ENCODE results near the gene TSPEAR. TPM values are rescaled to one million over a fixed set of nuclear protein-coding genes. Genes with fewer than 3 reads are reported as not detected.
"Not testable (repeated sequence)": the region's sequence is repeated elsewhere in the genome, so short reads cannot be mapped to it uniquely, and the experiment has no call there.

The TSPEAR gene
- polyA plus RNA-seq, 2 donors: 0.01 to 0.04 TPM

DNA sequence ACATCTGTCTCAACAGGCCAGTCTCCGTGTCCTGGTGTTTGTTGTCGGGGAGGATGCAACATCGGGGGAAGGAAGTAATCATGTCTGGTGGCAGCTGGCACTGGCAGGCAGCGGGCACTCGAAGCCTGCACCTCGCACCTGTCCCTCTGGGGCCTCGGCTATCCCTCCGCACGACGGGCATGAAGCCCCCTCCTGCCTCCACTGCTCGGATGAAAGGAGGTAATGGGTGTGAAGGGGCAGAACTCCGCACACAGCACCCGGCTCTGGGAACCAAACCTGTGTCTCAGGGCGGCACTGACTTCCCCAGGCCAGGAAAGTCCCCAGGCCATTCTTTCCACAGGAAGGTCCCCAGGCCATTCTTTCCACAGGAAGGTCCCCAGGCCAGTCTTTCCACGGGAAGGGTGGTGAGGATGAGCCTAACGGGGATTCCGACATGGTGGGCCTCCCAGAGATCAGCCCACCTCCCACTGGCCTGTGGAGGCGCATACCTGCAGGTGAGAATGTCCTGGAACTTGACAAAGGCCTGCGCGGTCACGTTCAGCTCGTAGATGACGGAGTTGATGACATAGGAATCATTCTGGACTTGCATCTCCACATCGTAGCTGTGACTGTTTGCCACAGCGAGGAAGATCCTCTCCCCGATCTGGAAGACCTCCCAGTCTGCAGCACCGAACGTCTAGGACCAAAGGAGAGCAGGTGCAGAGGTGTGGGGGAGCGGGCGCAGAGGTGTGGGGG, 202.5 kb downstream of the TSPEAR start:
- Histone ChIP-seq H3K4me3 (ENCODE audit: low read depth in 1 of 2, low read length in 2 of 2) (no peak overlapping the region), H3K9me3 (ENCODE audit: control insufficient read depth in 2 of 2, insufficient read depth in 1 of 2, low read depth in 1 of 2, low read length in 1 of 2) (no peaks in the 10 kb centered on the region), H3K4me1 (ENCODE audit: control insufficient read depth in 2 of 2, insufficient read depth in 2 of 2, low read length in 1 of 2) (peaks cover 0 to 7% of the 10 kb centered on the region in 2 donors), H3K27ac (ENCODE audit: low read depth in 2 of 2, low read length in 1 of 2) (no peak overlapping the region), H3K27me3 (ENCODE audit: control insufficient read depth in 1 of 2, insufficient read depth in 2 of 2, low read length in 2 of 2) (no peaks in the 10 kb centered on the region), H3K36me3 (ENCODE audit: control insufficient read depth in 2 of 2, insufficient read depth in 2 of 2, low read length in 1 of 2) (no peaks in the 10 kb centered on the region)
- WGBS, 2 donors: 73 to 76% methylated on average over 30 of the region's 30 CpGs

DNA sequence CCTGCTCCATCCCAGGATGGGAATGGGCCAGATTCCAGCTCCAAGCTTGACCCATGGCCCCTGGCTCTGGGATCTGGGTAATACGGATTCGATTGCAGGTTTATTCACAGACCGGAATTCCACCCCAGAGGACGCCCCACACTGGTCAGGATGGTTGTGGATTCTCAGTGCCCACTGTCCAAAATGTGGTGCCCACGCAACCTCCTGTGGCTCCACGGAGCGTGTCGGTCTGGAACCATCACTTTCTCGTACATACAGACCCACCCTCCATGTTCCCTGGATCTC, 203.0 kb downstream of the TSPEAR start:
- 81 to 83% methylated on average over 9 of the region's 9 CpGs for WGBS, 2 donors
- no peak overlapping the region for H3K27ac ChIP-seq (ENCODE audit: low read depth in 2 of 2, low read length in 1 of 2)
- H3K27me3 ChIP-seq (ENCODE audit: control insufficient read depth in 1 of 2, insufficient read depth in 2 of 2, low read length in 2 of 2): no peaks in the 10 kb centered on the region
- peaks cover 0 to 7% of the 10 kb centered on the region in 2 donors for H3K4me1 ChIP-seq (ENCODE audit: control insufficient read depth in 2 of 2, insufficient read depth in 2 of 2, low read length in 1 of 2)
- H3K4me3 ChIP-seq (ENCODE audit: low read depth in 1 of 2, low read length in 2 of 2): no peak overlapping the region
- no peaks in the 10 kb centered on the region for H3K36me3 ChIP-seq (ENCODE audit: control insufficient read depth in 2 of 2, insufficient read depth in 2 of 2, low read length in 1 of 2)
- H3K9me3 ChIP-seq (ENCODE audit: control insufficient read depth in 2 of 2, insufficient read depth in 1 of 2, low read depth in 1 of 2, low read length in 1 of 2): no peaks in the 10 kb centered on the region

DNA sequence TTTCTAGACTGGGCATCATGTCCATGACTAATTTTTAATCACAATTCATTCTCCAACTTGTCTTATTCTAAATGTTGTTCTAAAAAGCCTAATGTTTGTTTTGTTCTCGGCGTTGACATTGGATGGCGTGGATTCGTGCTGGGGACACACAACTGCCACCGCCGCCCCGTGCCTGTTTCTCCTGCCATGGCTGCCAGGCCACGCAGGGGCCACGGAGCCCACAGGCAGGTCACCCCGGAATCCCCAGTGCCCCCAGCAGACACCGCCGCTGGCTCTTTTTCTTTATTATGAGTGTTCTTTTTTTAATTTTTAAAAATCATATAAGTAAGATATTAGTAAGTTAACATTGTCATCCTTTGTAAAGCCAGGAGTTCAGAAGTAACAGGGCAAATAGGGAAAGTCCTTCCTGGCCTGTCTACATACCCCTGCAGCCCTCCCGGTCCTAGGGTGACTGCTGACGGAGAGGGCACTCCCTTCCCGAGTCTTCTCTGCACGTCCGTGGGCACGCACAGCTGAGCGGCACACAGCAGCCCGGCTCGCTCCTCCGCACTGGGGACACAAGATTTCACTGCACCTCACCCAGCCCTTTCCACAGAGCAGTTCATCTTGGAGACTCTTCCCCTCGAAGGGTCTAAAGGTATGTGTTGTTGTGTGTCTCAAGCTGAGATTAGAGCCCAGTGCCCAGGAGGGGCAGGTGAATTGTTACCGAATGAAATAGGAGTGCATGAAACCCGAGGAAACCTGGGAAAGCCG, 203.5 kb downstream of the TSPEAR start:
- no peak overlapping the region for H3K27ac ChIP-seq (ENCODE audit: low read depth in 2 of 2, low read length in 1 of 2)
- peaks cover 0 to 7% of the 10 kb centered on the region in 2 donors for H3K4me1 ChIP-seq (ENCODE audit: control insufficient read depth in 2 of 2, insufficient read depth in 2 of 2, low read length in 1 of 2)
- no peaks in the 10 kb centered on the region for H3K9me3 ChIP-seq (ENCODE audit: control insufficient read depth in 2 of 2, insufficient read depth in 1 of 2, low read depth in 1 of 2, low read length in 1 of 2)
- no peaks in the 10 kb centered on the region for H3K27me3 ChIP-seq (ENCODE audit: control insufficient read depth in 1 of 2, insufficient read depth in 2 of 2, low read length in 2 of 2)
- WGBS, 2 donors: 83% methylated on average over 26 of the region's 26 CpGs
- no peak overlapping the region for H3K4me3 ChIP-seq (ENCODE audit: low read depth in 1 of 2, low read length in 2 of 2)
- no peaks in the 10 kb centered on the region for H3K36me3 ChIP-seq (ENCODE audit: control insufficient read depth in 2 of 2, insufficient read depth in 2 of 2, low read length in 1 of 2)

DNA sequence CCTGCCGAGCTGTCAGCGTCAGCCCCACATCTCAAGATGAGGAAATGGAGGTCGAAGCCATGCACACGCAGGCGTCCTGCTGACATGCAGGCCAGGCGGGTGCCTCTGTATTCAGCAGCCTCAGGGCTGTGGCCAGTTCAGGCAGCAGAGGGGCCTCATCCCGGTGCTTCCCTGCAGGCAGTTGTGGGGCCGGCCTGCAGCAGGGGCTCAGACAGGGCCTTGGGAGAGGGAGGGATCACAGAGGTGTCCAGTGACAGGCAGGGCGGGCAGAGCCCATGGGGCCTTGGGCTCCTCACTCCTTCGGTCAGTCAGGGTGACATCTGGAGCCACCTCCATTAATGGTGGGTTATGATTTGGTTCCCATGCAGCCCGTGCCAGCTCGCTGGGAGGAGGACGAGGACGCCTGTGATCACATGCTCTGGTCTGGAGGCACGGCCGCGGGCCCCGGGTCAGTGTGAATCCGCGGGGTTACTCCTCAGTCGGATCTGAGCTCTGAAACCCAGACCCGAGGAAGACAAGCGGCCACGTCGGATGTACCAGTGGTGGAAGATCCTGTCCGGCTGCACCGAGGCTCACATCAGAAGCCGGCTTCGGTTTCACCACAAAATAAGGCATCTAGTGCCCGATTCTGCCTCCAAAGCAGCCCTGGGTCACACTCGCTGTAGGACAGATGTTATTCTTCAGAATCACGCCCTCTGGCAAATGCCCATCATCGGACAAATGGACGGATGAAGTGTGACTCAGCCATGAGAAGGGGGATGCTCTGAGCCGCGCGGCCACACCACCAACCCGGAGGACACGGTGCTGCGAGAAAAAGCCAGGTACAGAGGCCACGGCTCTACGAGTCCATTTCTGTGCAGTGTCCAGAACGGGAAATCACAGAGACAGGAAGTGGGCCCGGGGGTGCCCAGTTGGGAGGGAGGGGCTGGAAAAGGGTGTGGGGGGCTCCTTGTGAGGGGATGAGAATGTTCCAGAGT, 204.8 kb downstream of the TSPEAR start:
- no peak overlapping the region for H3K4me3 ChIP-seq (ENCODE audit: low read depth in 1 of 2, low read length in 2 of 2)
- no peak overlapping the region for H3K27ac ChIP-seq (ENCODE audit: low read depth in 2 of 2, low read length in 1 of 2)
- WGBS, 2 donors: 80 to 84% methylated on average over 44 of the region's 44 CpGs
- no peaks in the 10 kb centered on the region for H3K27me3 ChIP-seq (ENCODE audit: control insufficient read depth in 1 of 2, insufficient read depth in 2 of 2, low read length in 2 of 2)
- H3K36me3 ChIP-seq (ENCODE audit: control insufficient read depth in 2 of 2, insufficient read depth in 2 of 2, low read length in 1 of 2): no peaks in the 10 kb centered on the region
- peaks cover 0 to 7% of the 10 kb centered on the region in 2 donors for H3K4me1 ChIP-seq (ENCODE audit: control insufficient read depth in 2 of 2, insufficient read depth in 2 of 2, low read length in 1 of 2)
- H3K9me3 ChIP-seq (ENCODE audit: control insufficient read depth in 2 of 2, insufficient read depth in 1 of 2, low read depth in 1 of 2, low read length in 1 of 2): no peaks in the 10 kb centered on the region

DNA sequence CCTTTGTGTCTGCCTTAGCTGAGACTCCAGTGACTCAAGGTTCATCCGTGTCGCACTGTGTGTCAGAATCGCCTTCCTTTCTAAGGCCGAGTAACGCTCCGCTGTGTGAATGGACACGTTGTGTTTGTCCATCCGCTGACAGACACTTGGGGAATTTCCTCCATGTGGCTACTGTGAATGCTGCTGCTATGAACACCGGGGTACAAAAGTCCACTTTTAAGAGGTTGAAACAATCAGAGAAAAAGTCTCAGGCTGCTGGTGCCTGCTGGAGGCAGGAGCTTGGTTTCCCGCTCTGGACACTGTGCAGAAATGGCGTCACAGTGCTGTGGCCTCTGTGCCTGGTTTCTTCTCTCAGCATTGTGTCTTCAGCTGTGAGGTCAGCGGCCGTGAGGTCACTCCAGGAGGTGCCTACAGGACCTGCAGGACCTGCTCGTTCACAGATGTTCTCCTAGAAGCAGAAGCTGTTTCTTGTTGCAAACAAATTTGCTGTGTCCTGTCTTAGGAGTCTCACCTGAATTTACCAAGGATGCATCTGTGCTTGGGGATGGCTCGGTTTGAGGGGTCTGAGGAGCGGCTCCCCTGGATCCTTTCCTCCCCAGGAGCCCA, 205.6 kb downstream of the TSPEAR start:
- Histone ChIP-seq H3K27me3 (ENCODE audit: control insufficient read depth in 1 of 2, insufficient read depth in 2 of 2, low read length in 2 of 2) (no peaks in the 10 kb centered on the region), H3K4me1 (ENCODE audit: control insufficient read depth in 2 of 2, insufficient read depth in 2 of 2, low read length in 1 of 2) (peaks cover 0 to 4% of the 10 kb centered on the region in 2 donors), H3K36me3 (ENCODE audit: control insufficient read depth in 2 of 2, insufficient read depth in 2 of 2, low read length in 1 of 2) (no peaks in the 10 kb centered on the region), H3K27ac (ENCODE audit: low read depth in 2 of 2, low read length in 1 of 2) (no peak overlapping the region), H3K9me3 (ENCODE audit: control insufficient read depth in 2 of 2, insufficient read depth in 1 of 2, low read depth in 1 of 2, low read length in 1 of 2) (no peaks in the 10 kb centered on the region), H3K4me3 (ENCODE audit: low read depth in 1 of 2, low read length in 2 of 2) (no peak overlapping the region)
- WGBS, 2 donors: 61 to 73% methylated on average over 16 of the region's 16 CpGs

DNA sequence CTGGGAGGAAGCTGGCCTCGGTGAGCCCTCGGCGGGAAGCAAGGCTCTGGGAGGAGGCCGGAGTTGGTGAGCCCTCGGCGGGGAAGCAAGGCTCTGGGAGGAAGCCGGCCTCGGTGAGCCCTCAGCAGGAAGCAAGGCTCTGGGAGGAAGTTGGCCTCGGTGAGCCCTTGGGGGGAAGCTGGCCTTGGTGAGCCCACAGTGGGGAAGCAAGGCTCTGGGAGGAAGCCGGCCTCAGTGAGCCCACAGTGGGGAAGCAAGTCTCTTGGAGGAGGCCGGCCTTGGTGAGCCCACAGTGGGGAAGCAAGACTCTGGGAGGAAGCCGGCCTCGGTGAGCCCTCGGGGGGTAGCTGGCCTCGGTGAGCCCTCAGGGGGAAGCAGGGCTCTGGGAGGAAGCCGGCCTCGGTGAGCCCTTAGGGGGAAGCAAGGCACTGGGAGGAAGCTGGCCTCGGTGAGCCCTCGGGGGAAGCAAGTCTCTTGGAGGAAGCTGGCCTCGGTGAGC, 207.4 kb downstream of the TSPEAR start:
- Histone ChIP-seq H3K36me3 (ENCODE audit: control insufficient read depth in 2 of 2, insufficient read depth in 2 of 2, low read length in 1 of 2) (no peaks in the 10 kb centered on the region), H3K27me3 (ENCODE audit: control insufficient read depth in 1 of 2, insufficient read depth in 2 of 2, low read length in 2 of 2) (no peaks in the 10 kb centered on the region), H3K9me3 (ENCODE audit: control insufficient read depth in 2 of 2, insufficient read depth in 1 of 2, low read depth in 1 of 2, low read length in 1 of 2) (no peaks in the 10 kb centered on the region), H3K4me3 (ENCODE audit: low read depth in 1 of 2, low read length in 2 of 2) (no peak overlapping the region), H3K4me1 (ENCODE audit: control insufficient read depth in 2 of 2, insufficient read depth in 2 of 2, low read length in 1 of 2) (no peaks in the 10 kb centered on the region), H3K27ac (ENCODE audit: low read depth in 2 of 2, low read length in 1 of 2) (no peak overlapping the region)
- WGBS, 2 donors: 68 to 73% methylated on average over 20 of the region's 20 CpGs

DNA sequence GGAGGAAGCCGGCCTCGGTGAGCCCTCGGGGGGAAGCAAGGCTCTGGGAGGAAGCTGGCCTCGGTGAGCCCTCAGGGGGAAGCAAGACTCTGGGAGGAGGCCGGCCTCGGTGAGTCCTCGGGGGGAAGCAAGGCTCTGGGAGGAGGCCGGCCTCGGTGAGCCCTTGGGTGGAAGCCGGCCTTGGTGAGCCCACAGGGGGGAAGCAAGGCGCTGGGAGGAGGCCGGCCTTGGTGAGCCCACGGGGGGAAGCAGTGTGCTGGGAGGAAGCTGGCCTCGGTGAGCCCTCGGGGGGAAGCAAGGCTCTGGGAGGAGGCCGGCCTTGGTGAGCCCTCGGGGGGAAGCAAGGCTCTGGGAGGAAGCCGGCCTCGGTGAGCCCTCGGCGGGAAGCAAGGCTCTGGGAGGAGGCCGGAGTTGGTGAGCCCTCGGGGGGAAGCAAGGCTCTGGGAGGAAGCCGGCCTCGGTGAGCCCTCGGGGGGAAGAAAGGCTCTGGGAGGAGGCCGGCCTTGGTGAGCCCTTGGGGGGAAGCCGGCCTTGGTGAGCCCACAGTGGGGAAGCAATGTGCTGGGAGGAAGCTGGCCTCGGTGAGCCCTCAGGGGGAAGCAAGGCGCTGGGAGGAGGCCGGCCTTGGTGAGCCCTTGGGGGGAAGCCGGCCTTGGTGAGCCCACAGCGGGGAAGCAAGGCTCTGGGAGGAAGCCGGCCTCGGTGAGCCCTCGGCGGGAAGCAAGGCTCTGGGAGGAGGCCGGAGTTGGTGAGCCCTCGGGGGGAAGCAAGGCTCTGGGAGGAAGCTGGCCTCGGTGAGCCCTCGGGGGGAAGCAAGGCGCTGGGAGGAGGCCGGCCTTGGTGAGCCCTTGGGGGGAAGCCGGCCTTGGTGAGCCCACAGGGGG, 208.1 kb downstream of the TSPEAR start:
- H3K36me3 ChIP-seq (ENCODE audit: control insufficient read depth in 2 of 2, insufficient read depth in 2 of 2, low read length in 1 of 2); H3K4me3 ChIP-seq (ENCODE audit: low read depth in 1 of 2, low read length in 2 of 2); H3K4me1 ChIP-seq (ENCODE audit: control insufficient read depth in 2 of 2, insufficient read depth in 2 of 2, low read length in 1 of 2); H3K9me3 ChIP-seq (ENCODE audit: control insufficient read depth in 2 of 2, insufficient read depth in 1 of 2, low read depth in 1 of 2, low read length in 1 of 2); H3K27ac ChIP-seq (ENCODE audit: low read depth in 2 of 2, low read length in 1 of 2); H3K27me3 ChIP-seq (ENCODE audit: control insufficient read depth in 1 of 2, insufficient read depth in 2 of 2, low read length in 2 of 2): not testable (repeated sequence)
- 81 to 85% methylated on average over 44 of the region's 44 CpGs for WGBS, 2 donors

DNA sequence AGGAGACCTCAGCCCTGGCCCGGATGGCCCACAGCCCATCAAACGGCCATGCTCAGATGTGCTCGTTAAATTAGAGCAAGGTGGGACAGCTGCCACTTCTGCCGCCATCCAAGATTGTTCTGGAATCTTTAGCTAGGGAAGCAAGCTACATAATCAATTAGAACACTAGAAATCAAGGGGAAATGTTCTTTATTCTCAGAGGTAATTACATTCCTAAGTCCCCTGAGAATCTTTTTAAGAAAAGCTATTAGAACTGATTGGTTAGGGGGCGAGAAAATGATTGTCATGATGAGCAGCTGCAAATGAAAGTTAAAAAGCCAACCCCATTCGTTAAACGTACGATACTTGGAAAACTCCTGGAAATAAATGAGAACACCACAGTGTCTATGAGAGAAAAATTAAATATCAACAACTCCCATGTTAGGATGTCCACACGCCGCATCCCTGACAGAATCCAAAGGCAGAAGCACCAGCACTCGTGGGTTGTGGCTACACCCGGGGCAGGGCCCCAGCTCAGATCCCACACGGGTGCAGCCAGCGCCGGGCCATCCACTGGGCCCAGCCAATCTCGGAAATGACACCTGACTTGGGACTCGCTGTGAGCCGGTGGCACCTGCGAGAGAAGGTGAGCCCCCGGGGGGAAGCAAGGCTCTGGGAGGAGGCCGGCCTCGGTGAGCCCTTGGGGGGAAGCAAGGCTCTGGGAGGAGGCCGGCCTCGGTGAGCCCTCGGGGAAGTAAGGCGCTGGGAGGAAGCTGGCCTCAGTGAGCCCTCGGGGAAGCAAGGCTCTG, 209.0 kb downstream of the TSPEAR start:
- WGBS, 2 donors: 87 to 89% methylated on average over 27 of the region's 27 CpGs
- Histone ChIP-seq H3K9me3 (ENCODE audit: control insufficient read depth in 2 of 2, insufficient read depth in 1 of 2, low read depth in 1 of 2, low read length in 1 of 2) (no peaks in the 10 kb centered on the region), H3K4me1 (ENCODE audit: control insufficient read depth in 2 of 2, insufficient read depth in 2 of 2, low read length in 1 of 2) (no peaks in the 10 kb centered on the region), H3K4me3 (ENCODE audit: low read depth in 1 of 2, low read length in 2 of 2) (no peak overlapping the region), H3K36me3 (ENCODE audit: control insufficient read depth in 2 of 2, insufficient read depth in 2 of 2, low read length in 1 of 2) (no peaks in the 10 kb centered on the region), H3K27me3 (ENCODE audit: control insufficient read depth in 1 of 2, insufficient read depth in 2 of 2, low read length in 2 of 2) (no peaks in the 10 kb centered on the region), H3K27ac (ENCODE audit: low read depth in 2 of 2, low read length in 1 of 2) (no peak overlapping the region)
